G401.6 (cell line): ENCODE data around the gene SLC25A12.
"Not testable (repeated sequence)": the region's sequence is repeated elsewhere in the genome, so short reads cannot be mapped to it uniquely, and the experiment has no call there.

Experiments used
- FAIRE-seq: peaks from 2 replicates; lab custom pipeline; 2012; peaks lifted over from hg19 to GRCh38; lab: Jason Lieb, UNC

Gene SLC25A12

DNA sequence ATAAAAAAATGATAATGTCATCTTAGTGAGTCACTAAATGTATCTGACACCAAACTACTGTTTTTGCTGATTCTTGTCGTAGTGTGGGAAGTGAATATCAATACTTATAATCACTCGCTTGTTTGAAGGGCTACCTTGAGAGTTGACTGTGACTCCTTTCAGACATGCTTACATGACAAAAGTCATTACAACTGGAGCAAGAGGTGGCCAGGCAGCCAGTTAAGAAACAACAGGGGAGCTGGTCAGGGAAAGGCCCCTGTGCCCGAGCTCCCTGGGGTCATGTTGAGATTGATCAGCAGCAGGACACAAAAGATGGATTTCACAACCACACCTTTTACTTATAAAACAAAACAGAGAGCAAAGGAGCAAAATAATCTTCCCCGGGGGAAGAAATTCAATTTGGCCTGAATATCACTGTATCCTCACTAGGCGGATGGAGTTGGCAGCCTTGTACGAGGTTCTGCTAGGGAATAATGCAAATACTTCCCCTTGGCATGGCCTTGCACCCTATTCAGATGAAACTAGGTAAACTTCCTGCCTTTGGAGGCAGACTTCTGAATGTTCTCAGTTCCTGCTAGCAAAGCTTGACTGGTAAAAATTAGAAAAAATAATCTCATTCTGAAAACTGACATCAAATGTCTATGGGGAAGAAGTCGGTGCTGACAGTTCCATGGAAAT, 105.6 kb downstream of the SLC25A12 start:
- FAIRE-seq = no peak

DNA sequence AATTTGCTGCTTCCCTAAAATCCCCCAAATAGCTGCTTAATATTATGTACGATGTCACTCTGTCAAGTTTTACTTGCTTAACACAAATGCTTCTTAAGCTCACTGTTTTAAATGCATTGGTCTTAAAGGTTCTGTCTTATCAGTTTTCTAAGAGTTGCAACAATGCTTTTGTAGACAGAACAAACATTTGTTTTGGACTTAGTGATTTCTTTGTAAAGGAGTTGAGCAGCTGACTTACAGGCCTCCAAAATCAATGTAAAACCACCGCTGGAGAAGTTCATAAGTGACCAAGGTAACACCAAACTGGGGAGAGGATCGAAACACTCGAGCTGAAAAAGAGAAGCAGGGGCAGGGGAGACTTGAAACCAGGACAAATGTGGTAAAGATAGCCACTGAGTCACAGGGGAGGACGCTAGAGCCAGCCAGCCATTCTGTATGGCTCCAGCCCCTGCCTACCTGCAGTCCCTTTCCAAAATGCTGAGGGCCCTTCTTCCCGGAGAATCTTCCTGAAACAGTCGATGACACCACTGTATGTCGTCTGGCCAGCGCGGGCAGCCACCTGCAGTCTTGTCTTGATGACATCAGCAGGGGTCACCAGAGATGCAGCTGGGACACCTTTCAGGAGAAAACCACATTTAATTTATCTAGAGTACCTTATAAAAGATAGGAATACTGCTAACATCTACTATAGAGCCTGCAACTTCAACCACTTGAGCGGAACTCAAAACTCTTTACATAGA, 106.5 kb downstream of the SLC25A12 start:
- no peak for FAIRE-seq

- no peak for FAIRE-seq
Observed at GRCh38 chr2:171785450-171785849, 108.6 kb downstream of the SLC25A12 start.

- FAIRE-seq = no peak
Observed at GRCh38 chr2:171778515-171778914, 115.5 kb downstream of the SLC25A12 start.

DNA sequence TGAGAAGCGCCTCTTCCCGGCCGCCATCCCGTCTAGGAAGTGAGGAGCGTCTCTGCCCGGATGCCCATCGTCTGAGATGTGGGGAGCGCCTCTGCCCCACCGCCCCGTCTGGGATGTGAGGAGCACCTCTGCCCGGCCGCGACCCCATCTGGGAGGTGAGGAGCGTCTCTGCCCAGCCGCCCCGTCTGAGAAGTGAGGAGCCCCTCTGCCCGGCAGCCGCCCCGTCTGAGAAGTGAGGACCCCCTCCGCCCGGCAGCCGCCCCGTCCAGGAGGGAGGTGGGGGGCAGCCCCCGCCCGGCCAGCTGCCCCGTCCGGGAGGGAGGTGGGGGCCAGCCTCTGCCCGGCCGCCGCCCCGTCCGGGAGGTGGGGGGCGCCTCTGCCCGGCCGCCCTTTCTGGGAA, 119.5 kb downstream of the SLC25A12 start:
- FAIRE-seq = not testable (repeated sequence)

- FAIRE-seq = no peak
Observed at GRCh38 chr2:171772373-171772772, 121.7 kb downstream of the SLC25A12 start.

- FAIRE-seq = no peak
Observed at GRCh38 chr2:171771463-171771862, 122.6 kb downstream of the SLC25A12 start.

DNA sequence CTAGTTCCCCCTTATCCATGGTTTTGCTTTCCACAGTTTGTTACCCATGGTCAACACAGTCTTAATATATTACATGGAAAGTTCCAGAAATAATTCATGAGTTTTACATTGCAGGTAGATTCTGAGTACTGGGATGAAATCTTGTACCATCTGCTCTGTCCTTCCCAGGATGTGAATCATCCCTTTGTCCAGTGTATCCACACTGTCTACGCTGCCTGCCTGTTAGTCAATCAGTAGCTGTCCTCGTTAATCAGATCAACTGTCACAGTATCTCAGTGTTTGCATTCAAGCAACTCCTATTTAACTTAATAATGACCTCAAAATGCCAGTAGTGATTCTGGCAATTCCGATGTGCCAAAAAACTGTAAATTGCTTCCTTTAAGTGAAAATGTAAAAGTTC, 130.4 kb downstream of the SLC25A12 start:
- FAIRE-seq = no peak

DNA sequence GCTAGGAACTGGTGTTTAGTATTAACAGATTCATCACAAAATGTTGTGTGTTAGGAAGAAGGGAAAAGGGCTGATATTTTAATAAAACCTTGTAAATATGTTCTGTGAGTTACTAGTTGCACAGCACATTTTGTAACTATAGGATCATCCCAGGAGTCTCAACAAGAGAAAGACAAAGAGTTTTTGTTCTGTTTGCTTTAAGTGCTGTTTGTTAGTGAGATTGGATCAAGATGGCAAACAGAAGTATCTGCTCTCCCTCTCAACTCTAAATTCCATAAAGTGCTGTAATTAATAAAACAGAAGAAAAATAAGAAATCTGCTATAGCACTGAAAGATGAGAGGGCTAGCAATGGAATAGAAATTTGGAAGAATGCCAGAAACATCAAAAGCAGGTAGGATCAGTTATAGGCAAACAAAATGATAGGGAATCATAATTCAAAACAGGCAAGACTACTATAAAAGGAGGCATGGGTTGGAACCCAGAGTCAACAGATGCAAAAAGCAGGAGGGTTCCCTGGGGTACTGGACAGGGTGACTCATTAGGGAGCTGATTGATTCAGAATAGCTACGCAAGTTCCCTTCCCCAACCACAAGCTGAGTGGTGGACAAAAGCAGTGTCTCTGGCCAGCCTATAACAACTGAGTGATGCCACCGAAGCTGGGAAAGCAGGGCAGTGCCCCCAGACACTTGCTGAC, 131.0 kb downstream of the SLC25A12 start:
- FAIRE-seq = no peak

DNA sequence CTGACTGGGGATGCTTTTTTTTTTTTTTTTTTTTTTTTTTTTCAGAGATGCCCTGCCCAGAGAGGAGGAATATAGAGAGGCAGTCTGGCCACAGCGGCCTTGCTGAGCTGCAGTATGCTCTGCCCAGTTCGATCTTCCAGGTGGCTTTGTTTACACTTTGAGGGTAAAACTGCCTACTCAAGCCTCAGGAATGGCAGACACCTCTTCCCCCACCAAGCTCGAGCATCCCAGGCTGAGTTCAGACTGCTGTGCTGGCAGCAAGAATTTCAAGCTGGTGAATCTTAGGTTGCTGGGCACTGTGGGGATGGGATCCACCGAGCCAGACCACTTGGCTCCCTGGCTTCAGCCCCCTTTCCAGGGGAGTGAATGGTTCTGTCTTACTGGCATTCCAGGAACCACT, 132.9 kb downstream of the SLC25A12 start:
- not testable (repeated sequence) for FAIRE-seq

- not testable (repeated sequence) for FAIRE-seq
Observed at GRCh38 chr2:171758762-171759161, 135.3 kb downstream of the SLC25A12 start.

GRCh38 chr2:171754254-171754939, 139.6 kb downstream of the SLC25A12 start:
- no peak for FAIRE-seq

- FAIRE-seq = no peak
Observed at GRCh38 chr2:171747371-171747770, 146.7 kb downstream of the SLC25A12 start.

DNA sequence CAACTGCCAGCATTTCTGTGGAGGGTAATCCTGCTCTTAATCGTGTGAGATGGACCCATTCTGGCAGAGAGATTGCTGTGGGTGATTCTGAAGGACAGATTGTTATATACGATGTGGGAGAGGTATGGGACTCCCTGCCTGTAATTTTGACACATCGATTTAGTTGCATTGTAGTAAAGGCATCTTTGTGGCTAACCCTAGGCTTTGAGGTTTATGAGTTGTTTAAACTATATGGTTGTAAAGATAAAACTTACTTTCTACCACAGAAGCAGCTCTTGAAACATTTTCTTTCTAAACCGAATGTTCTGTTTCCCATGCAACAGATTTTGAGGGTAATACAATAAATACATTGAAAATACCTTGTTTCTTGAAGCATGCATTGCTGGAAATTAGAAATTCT, 148.2 kb downstream of the SLC25A12 start:
- no peak for FAIRE-seq

GRCh38 chr2:171745141-171745540, 148.9 kb downstream of the SLC25A12 start:
- FAIRE-seq = no peak

- no peak for FAIRE-seq
Observed at GRCh38 chr2:171742760-171743159, 151.3 kb downstream of the SLC25A12 start.

GRCh38 chr2:171741189-171741588, 152.9 kb downstream of the SLC25A12 start:
- FAIRE-seq = no peak

GRCh38 chr2:171735991-171736710, 157.9 kb downstream of the SLC25A12 start:
- no peak for FAIRE-seq
